AG04450 (cell line): ENCODE data around the gene ACE2. TPM values are rescaled to one million over a fixed set of nuclear protein-coding genes. Genes with fewer than 3 reads are reported as not detected.

ENCODE experiments used
- CTCF ChIA-PET: fragments of 300-600, 350-600 bp; formaldehyde crosslinking; extraction: SDS; loops from one replicate; lab custom pipeline; 2022; ENCODE audit warnings: antibody characterized with exemption, inconsistent platforms; lab: Charles Lee
- POLR2A ChIA-PET: fragments of 350-600 bp; formaldehyde crosslinking; extraction: SDS; loops from one replicate; lab custom pipeline; 2021; ENCODE audit warnings: antibody characterized with exemption, inconsistent platforms; lab: Yijun Ruan, JAX
- DNase-seq: peaks from one replicate; pipeline ENCODE4 v3.0.0-alpha.2; 2011; ENCODE audit warnings: low read depth, low spot score
- H3K27ac ChIP-seq: one replicate; pipeline ENCODE4 v1.5.1; 2012; ENCODE audit warnings: low read depth, low read length, control low read depth
- H3K27me3 ChIP-seq: one replicate; pipeline ENCODE4 v1.6.0; 2012; ENCODE audit warnings: low read length; ENCODE audit not compliant: control insufficient read depth, insufficient read depth
- H3K4me3 ChIP-seq: 2 replicates; pipeline ENCODE4 v1.5.1; 2011; ENCODE audit warnings: mild to moderate bottlenecking, low read depth, low read length, control low read depth
- H3K9me3 ChIP-seq: 2 replicates; pipeline ENCODE4 v1.5.1; 2012; ENCODE audit warnings: low read length; ENCODE audit not compliant: control insufficient read depth, insufficient read depth
- polyA plus RNA-seq: library from polyadenylated mRNA; depleted of rRNA; stranded (reverse); fragments of >200 nt; gene quantifications from 2 replicates; pipeline ENCODE4 v1.2.3, GENCODE V29; 2011
- TF ChIP-seq, protein P1 (sequence below): IDR thresholded peaks from 2 replicates; pipeline ENCODE4 v1.5.1; 2011; ENCODE audit warnings: low read depth, low read length, control low read depth, inconsistent platforms

ACE2 gene
- polyA plus RNA-seq, 1 experiment = 0.02 TPM

DNA sequence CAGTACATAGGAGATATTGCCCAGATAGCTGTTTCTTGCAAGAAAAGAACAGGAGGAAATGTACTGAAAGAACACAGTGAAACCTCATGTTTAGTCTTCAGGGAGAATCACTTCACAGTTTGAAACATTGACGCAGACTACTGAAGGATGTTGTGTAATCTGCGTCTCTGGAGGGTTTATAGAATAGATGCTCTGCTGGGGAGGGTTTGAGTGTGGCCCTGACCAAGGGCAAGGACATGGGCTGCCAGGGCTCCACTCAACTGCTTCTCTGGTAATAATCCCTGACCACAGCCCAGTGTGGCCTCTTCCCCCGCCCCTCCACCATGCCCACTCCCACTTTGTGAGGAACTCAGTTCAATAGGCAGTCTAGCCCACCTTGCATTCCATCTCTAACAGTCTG, 15.8 kb upstream of the ACE2 start:
- Histone ChIP-seq H3K27ac (no peak overlapping the region), H3K9me3 (no peaks in the 10 kb centered on the region), H3K27me3 (no peaks in the 10 kb centered on the region), H3K4me3 (no peak overlapping the region)
- ChIA-PET POLR2A (no interaction called here), CTCF (no interaction called here)
- TF ChIP-seq, protein P1, sequence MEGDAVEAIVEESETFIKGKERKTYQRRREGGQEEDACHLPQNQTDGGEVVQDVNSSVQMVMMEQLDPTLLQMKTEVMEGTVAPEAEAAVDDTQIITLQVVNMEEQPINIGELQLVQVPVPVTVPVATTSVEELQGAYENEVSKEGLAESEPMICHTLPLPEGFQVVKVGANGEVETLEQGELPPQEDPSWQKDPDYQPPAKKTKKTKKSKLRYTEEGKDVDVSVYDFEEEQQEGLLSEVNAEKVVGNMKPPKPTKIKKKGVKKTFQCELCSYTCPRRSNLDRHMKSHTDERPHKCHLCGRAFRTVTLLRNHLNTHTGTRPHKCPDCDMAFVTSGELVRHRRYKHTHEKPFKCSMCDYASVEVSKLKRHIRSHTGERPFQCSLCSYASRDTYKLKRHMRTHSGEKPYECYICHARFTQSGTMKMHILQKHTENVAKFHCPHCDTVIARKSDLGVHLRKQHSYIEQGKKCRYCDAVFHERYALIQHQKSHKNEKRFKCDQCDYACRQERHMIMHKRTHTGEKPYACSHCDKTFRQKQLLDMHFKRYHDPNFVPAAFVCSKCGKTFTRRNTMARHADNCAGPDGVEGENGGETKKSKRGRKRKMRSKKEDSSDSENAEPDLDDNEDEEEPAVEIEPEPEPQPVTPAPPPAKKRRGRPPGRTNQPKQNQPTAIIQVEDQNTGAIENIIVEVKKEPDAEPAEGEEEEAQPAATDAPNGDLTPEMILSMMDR = no peak
- DNase-seq = no peak

DNA sequence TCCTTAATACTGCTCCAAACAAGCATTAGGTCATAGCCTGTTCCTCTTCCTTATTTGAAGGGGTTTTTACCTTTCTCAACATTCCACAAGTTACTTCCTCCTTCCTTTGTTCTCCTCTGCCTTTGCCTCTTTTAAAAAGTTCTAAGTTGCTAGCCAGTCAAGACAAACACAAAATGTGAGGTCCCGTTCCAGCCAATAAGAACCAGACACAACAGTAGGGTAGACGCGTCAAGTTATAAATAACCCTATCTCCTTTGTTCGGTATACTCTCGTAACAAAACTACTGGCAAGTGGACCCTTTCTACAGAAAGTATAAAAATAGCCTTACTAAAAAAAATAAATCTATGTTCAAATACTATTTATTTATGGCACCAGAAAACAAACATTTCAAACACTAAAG, 6.3 kb upstream of the ACE2 start:
- TF ChIP-seq, protein P1 = no peak
- ChIA-PET CTCF (no interaction called here), POLR2A (no interaction called here)
- Histone ChIP-seq H3K27ac (no peak overlapping the region), H3K9me3 (no peaks in the 10 kb centered on the region), H3K27me3 (no peaks in the 10 kb centered on the region), H3K4me3 (no peak overlapping the region)
- DNase-seq = no peak

DNA sequence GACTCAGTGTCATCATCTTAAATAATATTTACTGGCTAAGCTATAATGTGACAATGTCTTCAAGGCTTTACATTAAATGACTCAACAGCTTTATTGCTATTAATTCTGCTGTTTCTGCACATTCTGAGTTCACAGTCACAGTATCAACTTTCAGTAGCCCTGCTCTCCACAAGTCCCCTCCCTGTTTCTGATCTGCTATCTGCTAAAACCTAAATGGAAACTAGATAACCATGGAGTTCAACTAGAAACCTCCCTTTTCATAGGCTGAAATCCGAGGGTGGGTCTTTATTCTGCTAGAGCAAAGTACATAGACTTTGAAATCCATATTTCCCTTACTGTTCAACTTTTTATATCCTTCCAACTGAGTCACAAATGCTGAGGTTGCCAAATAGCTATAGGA, 5.4 kb upstream of the ACE2 start:
- no peak overlapping the region for H3K4me3 ChIP-seq
- POLR2A ChIA-PET = no interaction called here
- H3K27ac ChIP-seq = no peak overlapping the region
- no peak for DNase-seq
- CTCF ChIA-PET = no interaction called here
- no peaks in the 10 kb centered on the region for H3K9me3 ChIP-seq
- TF ChIP-seq, protein P1 = no peak
- H3K27me3 ChIP-seq = no peaks in the 10 kb centered on the region

DNA sequence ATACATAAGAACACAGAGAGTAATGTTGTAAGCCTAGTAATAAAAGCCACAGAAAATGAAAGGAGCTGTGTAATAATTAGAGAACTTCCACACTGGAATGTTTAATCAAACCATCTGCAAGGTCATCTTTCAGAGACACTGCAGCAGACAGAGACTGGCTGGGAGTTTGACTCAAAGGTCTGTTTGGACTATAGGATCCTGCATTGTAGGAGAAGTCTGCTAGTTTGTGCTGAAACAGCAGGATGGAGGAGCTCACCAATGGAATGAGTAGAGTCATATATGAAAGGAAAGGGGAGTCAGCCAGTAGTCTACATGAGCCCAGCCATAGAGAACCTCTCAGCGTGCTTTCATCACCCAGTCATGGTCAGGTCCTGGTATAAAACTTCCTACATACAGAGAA, 4.5 kb upstream of the ACE2 start:
- no peak for DNase-seq
- TF ChIP-seq, protein P1 = no peak
- POLR2A ChIA-PET = no interaction called here
- no peaks in the 10 kb centered on the region for H3K27me3 ChIP-seq
- CTCF ChIA-PET = no interaction called here
- H3K4me3 ChIP-seq = no peak overlapping the region
- no peaks in the 10 kb centered on the region for H3K9me3 ChIP-seq
- no peak overlapping the region for H3K27ac ChIP-seq

DNA sequence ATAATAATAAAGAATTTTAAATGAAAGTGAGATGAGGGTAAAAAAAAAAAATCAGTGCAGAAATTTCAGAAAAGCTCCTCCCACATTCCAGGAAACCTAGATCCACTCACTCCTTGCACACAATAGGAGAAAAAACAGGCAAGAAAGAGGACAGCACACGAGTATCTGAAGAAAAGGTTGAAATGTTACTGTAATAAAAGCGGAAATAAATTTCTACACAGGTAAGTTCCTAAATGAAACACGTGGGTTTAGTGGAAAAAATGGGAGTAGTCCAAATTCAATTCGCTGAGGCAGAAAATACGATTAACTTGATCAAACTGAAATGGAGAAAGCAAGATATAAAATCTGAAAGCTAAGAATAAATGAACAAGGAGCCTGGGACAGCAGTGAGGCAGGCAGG, 2.0 kb upstream of the ACE2 start:
- no peaks in the 10 kb centered on the region for H3K27me3 ChIP-seq
- DNase-seq = no peak
- ChIA-PET POLR2A (no interaction called here), CTCF (no interaction called here)
- H3K4me3 ChIP-seq = no peak overlapping the region
- H3K9me3 ChIP-seq = no peaks in the 10 kb centered on the region
- no peak overlapping the region for H3K27ac ChIP-seq
- TF ChIP-seq, protein P1 = no peak
